D721Med (cell line): Measurements from ENCODE around the gene DLGAP1.

Experiments
- DNase-seq: peaks from one replicate; pipeline ENCODE4 v3.0.0; 2011; ENCODE audit warnings: low spot score; ENCODE audit not compliant: insufficient read length
- FAIRE-seq: peaks from 2 replicates; lab custom pipeline; 2011; peaks lifted over from hg19 to GRCh38; lab: Jason Lieb, UNC
- TF ChIP-seq, protein P1 (sequence below): IDR thresholded peaks from 2 replicates; pipeline ENCODE4 v1.5.1; 2012; ENCODE audit warnings: mild to moderate bottlenecking, control low read depth; ENCODE audit not compliant: insufficient read depth; ENCODE audit errors: missing control alignments

DLGAP1 gene

GRCh38 chr18:3912705-3913104, 542.4 kb downstream of the DLGAP1 start:
- no peak for DNase-seq
- TF ChIP-seq, protein P1, sequence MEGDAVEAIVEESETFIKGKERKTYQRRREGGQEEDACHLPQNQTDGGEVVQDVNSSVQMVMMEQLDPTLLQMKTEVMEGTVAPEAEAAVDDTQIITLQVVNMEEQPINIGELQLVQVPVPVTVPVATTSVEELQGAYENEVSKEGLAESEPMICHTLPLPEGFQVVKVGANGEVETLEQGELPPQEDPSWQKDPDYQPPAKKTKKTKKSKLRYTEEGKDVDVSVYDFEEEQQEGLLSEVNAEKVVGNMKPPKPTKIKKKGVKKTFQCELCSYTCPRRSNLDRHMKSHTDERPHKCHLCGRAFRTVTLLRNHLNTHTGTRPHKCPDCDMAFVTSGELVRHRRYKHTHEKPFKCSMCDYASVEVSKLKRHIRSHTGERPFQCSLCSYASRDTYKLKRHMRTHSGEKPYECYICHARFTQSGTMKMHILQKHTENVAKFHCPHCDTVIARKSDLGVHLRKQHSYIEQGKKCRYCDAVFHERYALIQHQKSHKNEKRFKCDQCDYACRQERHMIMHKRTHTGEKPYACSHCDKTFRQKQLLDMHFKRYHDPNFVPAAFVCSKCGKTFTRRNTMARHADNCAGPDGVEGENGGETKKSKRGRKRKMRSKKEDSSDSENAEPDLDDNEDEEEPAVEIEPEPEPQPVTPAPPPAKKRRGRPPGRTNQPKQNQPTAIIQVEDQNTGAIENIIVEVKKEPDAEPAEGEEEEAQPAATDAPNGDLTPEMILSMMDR: no peak
- FAIRE-seq: no peak

DNA sequence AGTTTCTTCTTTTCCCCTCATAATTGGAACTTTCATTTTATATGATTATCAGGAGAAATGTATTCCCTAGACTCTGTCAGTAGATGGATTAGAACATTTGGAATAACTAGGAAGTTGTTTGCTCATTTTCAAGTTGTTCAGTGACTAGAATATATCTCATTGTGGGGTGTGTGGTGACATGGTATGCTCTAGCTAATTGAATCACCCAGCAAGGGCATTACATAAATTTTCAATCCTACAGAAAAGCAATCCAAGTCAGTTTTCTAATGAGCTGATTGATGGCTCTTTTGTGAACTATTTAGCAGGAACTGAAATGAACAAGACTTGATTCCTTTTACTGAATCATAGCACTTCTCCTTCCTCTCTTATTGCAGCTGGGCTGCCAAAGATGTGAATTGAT, 543.7 kb downstream of the DLGAP1 start:
- peak; percentile 44 for FAIRE-seq
- DNase-seq: no peak
- TF ChIP-seq, protein P1: no peak

DNA sequence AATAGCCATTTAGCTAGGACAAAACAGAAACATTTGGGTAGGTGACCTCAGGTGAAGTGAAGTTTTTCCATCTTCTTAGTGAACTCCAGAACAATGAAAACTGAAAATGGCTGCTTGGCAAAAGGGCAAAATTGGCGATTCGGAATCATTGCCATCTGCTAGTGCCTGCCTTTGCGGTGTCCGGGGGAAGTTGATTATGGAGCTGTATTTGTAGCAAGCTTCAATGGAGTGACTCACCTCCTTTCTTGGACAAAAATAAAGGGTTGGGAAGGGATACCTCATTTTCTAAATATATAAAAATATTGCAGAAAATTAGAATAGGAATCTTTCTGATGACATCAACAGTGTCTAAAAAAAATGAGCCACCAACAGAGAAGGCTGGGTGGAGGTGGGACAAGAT, 544.6 kb downstream of the DLGAP1 start:
- TF ChIP-seq, protein P1: no peak
- DNase-seq (no peak), FAIRE-seq (no peak)

DNA sequence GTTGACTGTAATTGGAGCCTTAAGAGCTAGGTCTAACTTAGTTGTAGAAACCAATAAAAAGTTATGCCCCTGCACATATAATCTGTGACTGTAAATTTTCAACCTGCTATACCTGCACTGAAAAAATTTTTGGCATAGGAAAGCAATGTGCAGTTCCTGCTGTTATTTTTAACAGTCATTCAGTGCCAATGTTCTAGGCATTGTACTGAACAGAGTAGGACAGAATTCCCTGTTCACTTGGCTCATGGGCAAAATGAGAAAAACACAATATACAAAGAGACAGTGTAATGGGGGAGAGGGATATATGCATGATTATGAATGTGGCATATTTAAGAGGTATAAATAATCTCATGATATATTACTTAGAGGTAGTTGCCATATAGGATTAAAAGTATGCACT, 547.2 kb downstream of the DLGAP1 start:
- FAIRE-seq (peak; percentile 48), DNase-seq (no peak)
- TF ChIP-seq, protein P1: no peak

- FAIRE-seq (no peak), DNase-seq (no peak)
Measured at GRCh38 chr18:3906116-3906750, 548.9 kb downstream of the DLGAP1 start.

DNA sequence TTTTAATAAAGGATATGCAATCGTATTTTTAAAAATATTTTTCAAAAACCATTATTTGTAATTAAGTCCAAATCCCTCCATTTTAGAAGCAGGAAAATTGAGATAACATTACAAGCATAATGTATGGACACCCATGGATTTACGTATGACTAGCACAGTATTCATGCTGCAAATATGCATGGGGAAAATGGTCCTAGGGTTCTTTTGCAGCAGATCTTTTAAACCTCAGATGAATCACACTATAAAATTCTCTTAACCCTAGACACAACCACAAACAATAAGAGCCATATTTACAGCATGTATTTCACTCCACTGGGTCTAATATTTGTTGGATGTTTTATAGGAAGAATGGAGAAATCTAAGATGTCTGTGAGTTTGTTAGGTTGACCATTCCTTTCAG, 551.8 kb downstream of the DLGAP1 start:
- no peak for DNase-seq
- FAIRE-seq: no peak
- TF ChIP-seq, protein P1: no peak

More at GRCh38 chr18:3906116-3906750, 548.9 kb downstream of the DLGAP1 start:
- TF ChIP-seq, protein P1: no peak

- no peak for FAIRE-seq
- TF ChIP-seq, protein P1: no peak
Measured at GRCh38 chr18:3902676-3903075, 552.4 kb downstream of the DLGAP1 start.

More at GRCh38 chr18:3902676-3903075, 552.4 kb downstream of the DLGAP1 start:
- DNase-seq: no peak
